ENCODE results near the gene TRRAP.
A peak's percentile ranks its signal among the peaks of the same experiment; 100 is the strongest.
"Not testable (repeated sequence)": the region's sequence is repeated elsewhere in the genome, so short reads cannot be mapped to it uniquely, and the experiment has no call there.

Gene TRRAP

DNA sequence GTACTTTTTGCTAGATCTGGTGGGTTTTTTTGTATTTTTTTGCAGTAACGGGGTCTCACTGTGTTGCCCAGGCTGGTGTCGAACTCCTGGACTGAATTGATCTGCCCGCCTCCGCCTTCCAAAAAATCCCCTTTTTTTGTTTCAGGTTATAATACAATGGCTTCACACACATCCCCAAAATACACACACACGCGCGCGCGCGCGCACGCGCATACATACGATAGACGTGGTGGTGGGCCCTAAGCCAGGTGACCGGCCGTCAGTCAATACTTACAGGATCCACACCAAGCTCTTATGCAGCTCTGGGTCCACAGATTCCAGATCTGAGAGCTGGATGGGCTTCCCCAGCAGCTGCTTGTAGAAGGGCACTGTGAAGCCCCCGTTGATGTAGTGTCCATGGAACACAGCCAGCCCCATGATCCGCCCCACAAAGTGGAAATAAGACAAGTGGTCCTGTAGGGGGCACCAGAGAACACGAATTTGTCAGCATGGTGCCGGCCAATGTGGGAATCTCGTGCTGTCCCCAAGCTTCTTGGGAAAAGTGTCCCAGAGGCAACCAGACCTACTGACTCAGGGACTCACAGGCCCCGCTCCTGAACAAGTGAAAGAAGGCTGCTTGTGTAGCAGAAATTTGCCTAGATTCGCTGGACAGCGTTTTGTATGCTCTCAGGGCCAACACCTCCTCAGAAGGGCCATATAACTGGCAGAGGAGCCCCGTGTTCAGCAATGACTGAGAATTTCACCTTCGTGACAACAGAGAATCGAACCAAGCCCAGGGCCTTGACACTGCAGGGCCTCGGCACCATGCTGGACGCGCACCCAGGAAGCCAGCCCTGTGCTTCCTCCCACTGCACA is 162.0 kb downstream of the TRRAP start:
- H3K4me3 ChIP-seq (ENCODE audit: low read depth, low read length) = no peak overlapping the region
- TF ChIP-seq, protein P1, sequence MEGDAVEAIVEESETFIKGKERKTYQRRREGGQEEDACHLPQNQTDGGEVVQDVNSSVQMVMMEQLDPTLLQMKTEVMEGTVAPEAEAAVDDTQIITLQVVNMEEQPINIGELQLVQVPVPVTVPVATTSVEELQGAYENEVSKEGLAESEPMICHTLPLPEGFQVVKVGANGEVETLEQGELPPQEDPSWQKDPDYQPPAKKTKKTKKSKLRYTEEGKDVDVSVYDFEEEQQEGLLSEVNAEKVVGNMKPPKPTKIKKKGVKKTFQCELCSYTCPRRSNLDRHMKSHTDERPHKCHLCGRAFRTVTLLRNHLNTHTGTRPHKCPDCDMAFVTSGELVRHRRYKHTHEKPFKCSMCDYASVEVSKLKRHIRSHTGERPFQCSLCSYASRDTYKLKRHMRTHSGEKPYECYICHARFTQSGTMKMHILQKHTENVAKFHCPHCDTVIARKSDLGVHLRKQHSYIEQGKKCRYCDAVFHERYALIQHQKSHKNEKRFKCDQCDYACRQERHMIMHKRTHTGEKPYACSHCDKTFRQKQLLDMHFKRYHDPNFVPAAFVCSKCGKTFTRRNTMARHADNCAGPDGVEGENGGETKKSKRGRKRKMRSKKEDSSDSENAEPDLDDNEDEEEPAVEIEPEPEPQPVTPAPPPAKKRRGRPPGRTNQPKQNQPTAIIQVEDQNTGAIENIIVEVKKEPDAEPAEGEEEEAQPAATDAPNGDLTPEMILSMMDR (IDR thresholded peaks at IDR 0.05; ENCODE audit: low read depth, low read length, missing control alignments) = peak; percentile 80
- peak overlapping the region; percentile 67 for H3K27ac ChIP-seq
- H3K27me3 ChIP-seq (replicated peaks) = no peaks in the 10 kb centered on the region
- in situ Hi-C loops (cut with HindIII; ENCODE audit: low pct_ligation_motif_present, low sequenced_read_pairs) = no loop called here
- peak; percentile 84 for DNase-seq
- H3K36me3 ChIP-seq (replicated peaks) = peaks cover 56% of the 10 kb centered on the region

DNA sequence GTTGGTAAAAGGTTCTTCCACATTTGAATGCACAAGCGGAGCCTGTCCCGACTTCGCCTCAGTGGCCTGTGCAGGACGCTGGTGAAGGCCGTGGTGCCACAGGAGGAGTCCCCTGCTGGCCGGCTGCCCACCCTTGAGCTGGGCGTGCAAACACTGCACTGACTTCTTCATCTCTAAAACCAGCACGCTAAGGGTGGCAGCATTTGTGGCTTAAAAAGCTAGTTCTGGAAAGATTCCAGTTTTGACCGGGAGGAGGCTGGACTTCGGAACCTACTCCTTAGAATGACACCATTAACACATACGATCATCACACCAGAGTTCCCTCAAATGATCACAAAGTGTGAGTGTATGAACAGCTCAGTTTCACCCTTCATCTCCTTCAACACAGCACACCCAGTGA is 163.2 kb downstream of the TRRAP start:
- TF ChIP-seq, protein P1 (IDR thresholded peaks at IDR 0.05; ENCODE audit: low read depth, low read length, missing control alignments) = peak; percentile 7
- Histone ChIP-seq H3K27ac (peak overlapping the region; percentile 67), H3K27me3 (replicated peaks) (no peaks in the 10 kb centered on the region)

DNA sequence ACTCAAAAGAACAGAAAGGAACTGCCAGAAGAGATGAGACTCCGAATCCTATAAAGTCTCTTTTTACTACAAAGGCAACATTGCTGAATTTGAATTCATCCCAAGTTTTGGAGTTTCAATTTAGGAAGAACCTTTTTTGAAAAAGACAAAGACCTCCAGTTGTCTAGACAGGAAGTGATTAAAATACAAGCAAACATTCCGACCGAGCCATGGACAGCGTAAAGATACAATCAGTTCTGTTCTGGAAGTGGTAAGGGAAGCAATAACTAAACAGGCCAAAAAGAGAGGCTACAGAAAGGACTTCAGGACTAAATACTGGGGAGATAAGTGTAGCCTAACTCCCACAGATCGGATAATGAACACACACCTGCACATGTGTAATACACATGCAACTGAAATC is 164.6 kb downstream of the TRRAP start:
- Histone ChIP-seq H3K27me3 (replicated peaks) (no peaks in the 10 kb centered on the region), H3K36me3 (replicated peaks) (peaks cover 51% of the 10 kb centered on the region), H3K4me3 (ENCODE audit: low read depth, low read length) (no peak overlapping the region), H3K27ac (peak overlapping the region; percentile 58)
- in situ Hi-C loops (cut with HindIII; ENCODE audit: low pct_ligation_motif_present, low sequenced_read_pairs) = no loop called here
- TF ChIP-seq, protein P1 (IDR thresholded peaks at IDR 0.05; ENCODE audit: low read depth, low read length, missing control alignments) = no peak
- DNase-seq = peak; percentile 64

More for the DNA sequence above, 163.2 kb downstream of the TRRAP start:
- no peak overlapping the region for H3K4me3 ChIP-seq (ENCODE audit: low read depth, low read length)
- peaks cover 52% of the 10 kb centered on the region for H3K36me3 ChIP-seq (replicated peaks)
- no peak for DNase-seq
- in situ Hi-C loops (cut with HindIII; ENCODE audit: low pct_ligation_motif_present, low sequenced_read_pairs) = no loop called here

GRCh38 chr7:99044858-99045257 is 166.5 kb downstream of the TRRAP start:
- H3K27ac ChIP-seq; DNase-seq; H3K27me3 ChIP-seq (replicated peaks); in situ Hi-C loops (cut with HindIII; ENCODE audit: low pct_ligation_motif_present, low sequenced_read_pairs); H3K4me3 ChIP-seq (ENCODE audit: low read depth, low read length): not testable (repeated sequence)
- H3K36me3 ChIP-seq (replicated peaks) = peaks cover 53% of the 10 kb centered on the region

DNA sequence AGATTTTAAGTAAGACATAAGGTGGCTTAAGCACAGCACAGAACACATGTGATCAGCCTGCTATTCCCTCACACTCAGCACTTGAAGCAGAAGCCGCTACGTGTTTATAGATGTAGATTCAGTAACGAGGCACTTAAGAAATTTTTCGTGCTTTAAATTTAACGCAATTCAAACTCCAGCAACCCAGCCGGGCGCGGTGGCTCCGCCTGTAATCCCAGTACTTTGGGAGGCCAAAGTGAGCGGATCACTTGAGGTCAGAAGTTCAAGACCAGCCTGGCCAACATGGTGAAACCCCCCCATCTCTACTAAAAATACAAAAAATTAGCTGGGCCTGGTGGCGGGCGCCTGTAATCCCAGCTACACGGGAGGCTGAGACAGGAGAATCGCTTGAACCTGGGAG is 167.9 kb downstream of the TRRAP start:
- H3K27ac ChIP-seq; H3K27me3 ChIP-seq (replicated peaks); H3K4me3 ChIP-seq (ENCODE audit: low read depth, low read length); in situ Hi-C loops (cut with HindIII; ENCODE audit: low pct_ligation_motif_present, low sequenced_read_pairs); DNase-seq: not testable (repeated sequence)
- peaks cover 55% of the 10 kb centered on the region for H3K36me3 ChIP-seq (replicated peaks)

DNA sequence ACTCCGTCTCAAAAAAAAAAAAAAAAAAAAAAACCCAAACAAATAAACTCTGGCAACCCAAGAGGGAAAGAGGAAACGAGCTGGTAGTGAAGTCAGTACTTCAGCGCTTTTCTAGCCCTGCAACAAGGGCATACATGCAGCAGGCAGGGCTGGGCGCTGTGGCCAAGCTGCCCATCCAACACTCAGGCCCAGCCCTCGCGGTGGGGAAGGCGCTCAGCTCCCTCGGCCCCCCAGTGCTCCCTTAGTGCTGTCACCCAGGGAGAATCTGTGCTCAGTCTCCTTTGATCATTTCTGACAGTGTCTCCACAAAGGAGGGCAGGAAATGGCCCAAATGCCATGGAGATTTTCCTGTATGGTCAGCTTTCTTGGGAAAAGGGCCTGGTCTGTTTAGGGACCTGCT is 168.4 kb downstream of the TRRAP start:
- TF ChIP-seq, protein P1 (IDR thresholded peaks at IDR 0.05; ENCODE audit: low read depth, low read length, missing control alignments) = no peak
- H3K36me3 ChIP-seq (replicated peaks) = peaks cover 55% of the 10 kb centered on the region
- in situ Hi-C loops (cut with HindIII; ENCODE audit: low pct_ligation_motif_present, low sequenced_read_pairs) = no loop called here
- no peak overlapping the region for H3K27ac ChIP-seq
- no peak overlapping the region for H3K4me3 ChIP-seq (ENCODE audit: low read depth, low read length)
- H3K27me3 ChIP-seq (replicated peaks) = no peaks in the 10 kb centered on the region
- no peak for DNase-seq
